ENCODE measurements around the gene PCSK5.

PCSK5 gene

GRCh38 chr9:76400534-76401096 lies 510.1 kb downstream of the PCSK5 start:
- DNase-seq (ENCODE audit: low read depth), result no peak
- H3K4me3 ChIP-seq (ENCODE audit: low read depth, low read length), result no peak overlapping the region
- TF ChIP-seq CTCF (IDR thresholded peaks at IDR 0.05; ENCODE audit: control insufficient read depth, extremely low read depth, insufficient read depth), result no peak

- H3K4me3 ChIP-seq (ENCODE audit: low read depth, low read length), result no peak overlapping the region
- TF ChIP-seq CTCF (IDR thresholded peaks at IDR 0.05; ENCODE audit: control insufficient read depth, extremely low read depth, insufficient read depth), result no peak
- DNase-seq (ENCODE audit: low read depth), result no peak
Measured at GRCh38 chr9:76401176-76401575, 510.7 kb downstream of the PCSK5 start.

GRCh38 chr9:76401580-76402354 lies 511.3 kb downstream of the PCSK5 start:
- no peak for TF ChIP-seq CTCF (IDR thresholded peaks at IDR 0.05; ENCODE audit: control insufficient read depth, extremely low read depth, insufficient read depth)
- no peak overlapping the region for H3K4me3 ChIP-seq (ENCODE audit: low read depth, low read length)
- no peak for DNase-seq (ENCODE audit: low read depth)

GRCh38 chr9:76403352-76403751 lies 512.9 kb downstream of the PCSK5 start:
- no peak overlapping the region for H3K4me3 ChIP-seq (ENCODE audit: low read depth, low read length)
- no peak for DNase-seq (ENCODE audit: low read depth)
- TF ChIP-seq CTCF (IDR thresholded peaks at IDR 0.05; ENCODE audit: control insufficient read depth, extremely low read depth, insufficient read depth), result peak; percentile 54

- DNase-seq (ENCODE audit: low read depth), result no peak
- H3K4me3 ChIP-seq (ENCODE audit: low read depth, low read length), result no peak overlapping the region
- TF ChIP-seq CTCF (IDR thresholded peaks at IDR 0.05; ENCODE audit: control insufficient read depth, extremely low read depth, insufficient read depth), result no peak
Measured at GRCh38 chr9:76404401-76404800, 513.9 kb downstream of the PCSK5 start.

- H3K4me3 ChIP-seq (ENCODE audit: low read depth, low read length), result no peak overlapping the region
- DNase-seq (ENCODE audit: low read depth), result no peak
- no peak for TF ChIP-seq CTCF (IDR thresholded peaks at IDR 0.05; ENCODE audit: control insufficient read depth, extremely low read depth, insufficient read depth)
Measured at GRCh38 chr9:76405340-76405739, 514.9 kb downstream of the PCSK5 start.

GRCh38 chr9:76405868-76406267 lies 515.4 kb downstream of the PCSK5 start:
- DNase-seq (ENCODE audit: low read depth), result no peak
- TF ChIP-seq CTCF (IDR thresholded peaks at IDR 0.05; ENCODE audit: control insufficient read depth, extremely low read depth, insufficient read depth), result no peak

More at GRCh38 chr9:76405868-76406267, 515.4 kb downstream of the PCSK5 start:
- H3K4me3 ChIP-seq (ENCODE audit: low read depth, low read length), result no peak overlapping the region

Data from LNCaP clone FGC (cell line).